ENCODE data around the gene CKLF.
"Not testable (repeated sequence)": the region's sequence is repeated elsewhere in the genome, so short reads cannot be mapped to it uniquely, and the experiment has no call there.

CKLF gene

GRCh38 chr16:66604376-66605176, 52.2 kb downstream of the CKLF start, which contains the start of gene CMTM3:
Gene CMTM3, plus strand, starts transcription at chr16:66604704. Its CDS starts 102 bp downstream, at chr16:66604806.
- peak; percentile 88 for DNase-seq (ENCODE audit: low spot score)
- TF ChIP-seq CTCF (IDR thresholded peaks at IDR 0.05; ENCODE audit: extremely low read depth, missing control alignments) = peak; percentile 76

- peak; percentile 75 for DNase-seq (ENCODE audit: low spot score)
- TF ChIP-seq CTCF (IDR thresholded peaks at IDR 0.05; ENCODE audit: extremely low read depth, missing control alignments) = no peak
Observed at GRCh38 chr16:66605177-66605978, 53.0 kb downstream of the CKLF start.

GRCh38 chr16:66605979-66606751, 53.8 kb downstream of the CKLF start:
- DNase-seq (ENCODE audit: low spot score) = peak; percentile 72
- no peak for TF ChIP-seq CTCF (IDR thresholded peaks at IDR 0.05; ENCODE audit: extremely low read depth, missing control alignments)

- peak; percentile 88 for DNase-seq (ENCODE audit: low spot score)
- peak; percentile 77 for TF ChIP-seq CTCF (IDR thresholded peaks at IDR 0.05; ENCODE audit: extremely low read depth, missing control alignments)
Observed at GRCh38 chr16:66608241-66609138, 56.1 kb downstream of the CKLF start.

GRCh38 chr16:66609139-66609510, 56.7 kb downstream of the CKLF start:
- TF ChIP-seq CTCF (IDR thresholded peaks at IDR 0.05; ENCODE audit: extremely low read depth, missing control alignments) = no peak
- DNase-seq (ENCODE audit: low spot score) = no peak

- DNase-seq (ENCODE audit: low spot score) = no peak
- TF ChIP-seq CTCF (IDR thresholded peaks at IDR 0.05; ENCODE audit: extremely low read depth, missing control alignments) = no peak
Observed at GRCh38 chr16:66610111-66610820, 57.9 kb downstream of the CKLF start.

- not testable (repeated sequence) for DNase-seq (ENCODE audit: low spot score)
Observed at GRCh38 chr16:66611911-66612310, 59.5 kb downstream of the CKLF start.

All from GM20000 (cell line).